Raji (cell line): ENCODE data around the gene TLX2.

Source experiments
- POLR2A ChIP-seq: IDR thresholded peaks from 2 replicates; pipeline ENCODE4 v1.6.1; 2011; ENCODE audit warnings: low read depth, low read length, control low read depth; ENCODE audit not compliant: insufficient read depth

TLX2 gene

DNA sequence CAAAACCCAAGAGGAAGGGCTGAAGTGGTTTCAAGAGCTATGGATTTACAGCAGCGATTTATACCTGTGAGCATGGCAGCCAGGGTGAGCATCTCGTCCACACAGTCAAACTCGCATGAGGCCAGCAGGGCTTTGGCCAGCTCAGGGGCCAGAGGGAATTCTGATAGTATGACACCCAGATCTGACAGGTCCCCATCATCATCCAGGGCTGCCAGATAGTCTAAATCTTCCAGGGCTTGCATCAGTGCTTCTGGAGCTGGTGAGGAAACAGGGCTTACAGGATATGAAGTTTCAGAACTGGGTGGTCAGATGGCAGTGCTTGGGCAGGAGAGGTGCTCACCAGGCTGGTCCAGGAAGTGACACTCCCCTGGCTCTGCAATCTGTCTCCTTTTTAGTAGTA, 8.3 kb downstream of the TLX2 start:
- no peak for TF ChIP-seq POLR2A

GRCh38 chr2:74524005-74524404, 9.8 kb downstream of the TLX2 start:
- no peak for TF ChIP-seq POLR2A

DNA sequence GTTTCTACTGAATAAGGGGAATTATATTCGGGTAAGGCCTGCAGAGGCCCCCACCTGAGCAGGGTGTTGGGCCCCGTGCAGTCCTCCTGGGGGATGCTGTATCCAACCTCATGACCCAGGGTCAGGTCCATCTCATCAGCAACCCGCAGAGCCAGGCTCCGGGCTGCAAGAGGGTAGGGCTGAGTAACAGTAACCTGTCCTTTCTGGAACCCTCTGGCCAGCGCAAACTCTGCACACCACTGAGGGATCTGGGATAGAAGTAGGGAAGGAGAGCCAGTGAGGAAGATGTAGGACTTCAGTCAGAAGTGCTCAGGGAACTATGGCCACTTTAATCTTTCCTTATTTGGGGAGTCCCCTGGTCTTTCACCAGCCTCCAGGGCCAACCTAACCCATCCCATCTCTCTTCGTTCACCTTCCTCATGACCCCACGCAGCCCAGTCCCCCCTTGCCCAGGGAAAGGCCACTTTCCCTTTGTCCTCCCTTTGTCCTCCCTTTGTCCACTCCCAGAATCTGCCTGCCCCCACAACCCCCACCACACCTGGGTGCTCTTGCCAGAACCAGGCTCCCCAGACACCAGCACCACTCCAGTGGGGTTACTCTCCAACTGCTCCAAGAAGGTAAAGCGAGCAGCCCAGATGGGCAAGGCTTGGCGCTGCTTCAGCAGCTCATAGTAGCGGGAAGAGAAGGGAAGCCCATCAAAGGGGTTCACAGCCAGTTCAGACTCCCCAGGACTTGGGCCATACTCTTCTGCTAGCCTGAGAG, 10.9 kb downstream of the TLX2 start:
- TF ChIP-seq POLR2A = no peak

- TF ChIP-seq POLR2A = peak; percentile 49
These were observed 11.7 kb downstream of the TLX2 start, which contains the start of gene DQX1 for GRCh38 chr2:74525717-74526648. TSS of gene DQX1 (minus strand) at chr2:74526231. CDS start at chr2:74525729, 502 bp downstream.

- TF ChIP-seq POLR2A = no peak
These were observed 12.5 kb downstream of the TLX2 start for GRCh38 chr2:74526649-74527230.

DNA sequence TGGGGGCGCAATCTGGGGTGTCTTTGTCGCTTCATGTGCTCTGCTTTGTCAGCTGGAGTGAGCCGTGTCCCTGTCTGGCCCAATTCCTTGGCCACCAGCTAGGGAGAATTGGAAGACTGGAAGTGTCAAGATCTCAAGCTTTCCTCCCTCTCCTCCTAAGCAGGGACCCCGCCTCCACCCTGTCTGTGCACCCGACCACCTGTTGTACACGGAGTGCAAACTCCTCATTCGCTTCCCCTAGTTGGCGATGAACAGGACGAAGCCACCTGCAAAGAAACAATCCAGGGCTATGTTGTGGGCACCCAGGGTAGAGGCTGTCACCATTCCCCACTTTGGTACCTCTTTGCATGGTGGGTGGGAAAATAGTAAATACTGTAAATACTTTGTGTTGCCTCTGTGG, 13.5 kb downstream of the TLX2 start:
- TF ChIP-seq POLR2A = no peak

DNA sequence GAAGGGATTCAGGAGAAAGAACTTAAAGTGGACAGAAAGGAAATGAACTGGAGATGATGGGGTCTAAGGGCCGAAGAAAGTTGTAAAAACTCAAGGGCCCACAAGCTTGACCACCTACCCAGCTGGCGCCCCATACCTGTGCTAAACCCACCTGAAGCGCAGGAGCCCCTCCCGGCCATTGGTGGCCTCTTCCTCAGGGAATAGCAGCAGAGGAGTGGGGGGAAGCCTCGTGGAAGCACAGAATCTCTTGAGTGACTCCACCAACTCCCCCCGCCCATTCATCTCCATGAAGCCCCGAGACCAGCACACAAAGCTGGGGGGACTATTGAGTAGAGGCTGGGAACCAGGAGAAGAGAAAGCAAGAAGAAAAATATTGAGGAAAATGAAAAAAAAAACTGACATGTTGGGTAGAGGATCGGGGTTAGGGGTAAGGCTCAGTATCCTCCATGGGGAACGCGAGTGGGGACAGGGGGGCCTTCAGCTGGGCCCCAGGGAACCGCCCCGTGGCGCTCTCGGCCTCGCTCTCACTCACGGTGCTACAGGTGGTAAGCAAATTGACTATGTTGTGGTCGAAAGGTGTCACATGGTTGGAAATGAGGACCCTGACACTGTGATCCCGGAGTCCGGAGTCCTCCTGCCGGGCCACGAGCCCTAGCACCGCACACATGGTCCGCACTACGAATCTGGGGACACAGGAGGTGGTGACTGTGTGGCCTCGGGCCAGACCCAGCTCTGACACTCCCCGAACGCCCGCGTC, 14.5 kb downstream of the TLX2 start:
- TF ChIP-seq POLR2A = no peak

GRCh38 chr2:74529357-74530238, 15.3 kb downstream of the TLX2 start, which contains the start of the genes AUP1 and HTRA2:
TSS of gene AUP1 (minus strand) at chr2:74529706. CDS start at chr2:74529629, 77 bp downstream.
TSS of gene HTRA2 (plus strand) at chr2:74529933. CDS start at chr2:74530007, 74 bp downstream.
- peak; percentile 67 for TF ChIP-seq POLR2A

GRCh38 chr2:74530239-74531187, 16.3 kb downstream of the TLX2 start:
- TF ChIP-seq POLR2A = peak; percentile 51; the same call in 1 of the 2 replicates

GRCh38 chr2:74531666-74532065, 17.4 kb downstream of the TLX2 start:
- no peak for TF ChIP-seq POLR2A

- no peak for TF ChIP-seq POLR2A
These were observed 18.0 kb downstream of the TLX2 start for GRCh38 chr2:74532222-74532621.

- TF ChIP-seq POLR2A = no peak
These were observed 19.2 kb downstream of the TLX2 start for GRCh38 chr2:74533464-74533863.

DNA sequence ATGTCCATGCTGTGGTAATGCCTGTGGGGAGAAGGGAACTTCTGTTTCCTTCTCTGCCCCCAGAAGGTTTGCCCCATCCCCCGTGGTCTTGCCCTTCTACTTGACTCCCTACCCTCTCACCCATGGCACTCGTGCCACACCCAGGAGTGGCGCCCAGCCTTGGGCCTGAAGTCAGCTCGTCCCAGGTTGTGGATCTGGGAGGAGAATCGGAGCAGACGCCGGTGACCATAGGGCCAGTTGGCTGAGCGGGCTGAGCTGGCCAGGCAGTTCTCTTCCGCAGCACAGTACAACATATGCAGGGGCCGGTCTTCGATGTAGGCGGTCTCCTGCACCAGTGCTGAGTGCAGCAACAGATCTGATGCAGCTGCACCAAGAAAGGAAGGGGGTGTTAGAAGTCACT, 20.2 kb downstream of the TLX2 start:
- peak; percentile 9; the same call in 1 of the 2 replicates for TF ChIP-seq POLR2A

- no peak for TF ChIP-seq POLR2A
These were observed 21.3 kb downstream of the TLX2 start for GRCh38 chr2:74535440-74535965.
